ENCODE measurements around the gene TOM1. TPM values are rescaled to one million over a fixed set of nuclear protein-coding genes. Genes with fewer than 3 reads are reported as not detected.

Gene TOM1
- polyA plus RNA-seq, 1 of the 3 experiments (the other 2 are of a cell fraction) = 26.9 TPM

DNA sequence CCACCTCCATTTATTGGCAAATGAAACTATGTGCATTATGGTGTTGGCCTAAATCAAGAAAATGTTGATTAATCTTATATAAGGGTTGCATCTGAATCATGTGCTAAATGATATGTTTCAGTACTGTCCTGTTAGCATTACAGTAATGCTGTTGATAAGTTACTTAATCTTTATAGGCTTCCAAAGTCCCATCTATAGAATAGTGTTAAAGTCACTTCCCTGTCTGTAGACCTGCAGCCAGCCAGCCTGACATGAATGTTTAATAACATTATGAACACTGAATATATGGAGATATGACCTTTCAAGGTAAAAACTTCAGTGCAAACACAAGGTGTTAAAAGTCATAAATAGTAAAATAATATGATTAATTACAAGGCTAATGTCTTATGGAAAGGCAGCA lies 3.6 kb upstream of the TOM1 start (continued):
- TF ChIP-seq, protein P1, sequence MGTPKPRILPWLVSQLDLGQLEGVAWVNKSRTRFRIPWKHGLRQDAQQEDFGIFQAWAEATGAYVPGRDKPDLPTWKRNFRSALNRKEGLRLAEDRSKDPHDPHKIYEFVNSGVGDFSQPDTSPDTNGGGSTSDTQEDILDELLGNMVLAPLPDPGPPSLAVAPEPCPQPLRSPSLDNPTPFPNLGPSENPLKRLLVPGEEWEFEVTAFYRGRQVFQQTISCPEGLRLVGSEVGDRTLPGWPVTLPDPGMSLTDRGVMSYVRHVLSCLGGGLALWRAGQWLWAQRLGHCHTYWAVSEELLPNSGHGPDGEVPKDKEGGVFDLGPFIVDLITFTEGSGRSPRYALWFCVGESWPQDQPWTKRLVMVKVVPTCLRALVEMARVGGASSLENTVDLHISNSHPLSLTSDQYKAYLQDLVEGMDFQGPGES (IDR thresholded peaks at IDR 0.05; ENCODE audit: low read depth, low read length) = no peak

DNA sequence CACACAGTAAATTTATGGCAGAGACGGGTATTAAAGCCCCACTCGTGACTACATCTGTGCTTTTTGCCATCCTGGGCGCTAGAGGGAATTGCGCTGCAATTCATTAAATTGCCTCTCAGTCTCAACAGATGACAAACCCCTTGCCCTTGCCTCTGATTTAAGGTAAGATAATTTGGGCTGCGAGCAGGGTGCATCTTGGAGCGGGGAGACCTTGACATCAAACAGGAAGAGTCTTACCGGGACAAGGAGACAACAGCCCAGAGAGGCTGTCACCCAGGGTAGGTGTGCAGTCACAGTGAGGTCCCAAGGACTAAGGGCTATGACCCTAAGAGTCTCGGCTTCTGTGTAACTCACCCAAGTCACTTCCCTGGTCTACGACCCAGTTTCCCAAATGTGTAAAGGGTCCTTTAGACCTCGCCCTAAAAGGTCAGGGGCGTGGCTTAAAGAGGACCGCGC lies 449 bp upstream of the TOM1 start:
- H3K4me3 ChIP-seq (ENCODE audit: low read depth in 2 of 2, low read length in 1 of 2) = peak overlapping the region; percentile 58 to 85
- peak overlapping the region; percentile 67 for H2AFZ ChIP-seq (ENCODE audit: low read depth)
- 21% methylated on average over 8 of the region's 13 CpGs for WGBS (ENCODE audit: low lambda C conversion rate)
- H3K36me3 ChIP-seq (replicated peaks in 1 of 2; ENCODE audit: control insufficient read depth in 1 of 2, insufficient read depth in 2 of 2, low read length in 1 of 2) = peaks cover 23 to 28% of the 10 kb centered on the region in 2 experiments
- CTCF ChIA-PET = interaction anchor here (0.6 to 1.6 kb wide), 7 partner anchors 9 to 1557 kb away, joined by 3 to 4 read pairs (median 3); no protein-coding TSS in a partner anchor
- no peaks in the 10 kb centered on the region for H4K20me1 ChIP-seq (ENCODE audit: insufficient read depth)
- DNase-seq = peak; percentile 60
- H3K27me3 ChIP-seq (ENCODE audit: insufficient read depth) = no peaks in the 10 kb centered on the region
- TF ChIP-seq FOSL2 (IDR thresholded peaks at IDR 0.05; ENCODE audit: borderline replicate concordance, low read depth) = no peak
- 0 out of 2 replicates have a peak, but pooled peaks have one; percentile 3 for TF ChIP-seq RAD21 (IDR thresholded peaks at IDR 0.05; ENCODE audit: low read length)
- no peak for TF ChIP-seq SIN3A (IDR thresholded peaks at IDR 0.05; ENCODE audit: borderline replicate concordance, low read depth, low read length)
- TF ChIP-seq, protein P2, sequence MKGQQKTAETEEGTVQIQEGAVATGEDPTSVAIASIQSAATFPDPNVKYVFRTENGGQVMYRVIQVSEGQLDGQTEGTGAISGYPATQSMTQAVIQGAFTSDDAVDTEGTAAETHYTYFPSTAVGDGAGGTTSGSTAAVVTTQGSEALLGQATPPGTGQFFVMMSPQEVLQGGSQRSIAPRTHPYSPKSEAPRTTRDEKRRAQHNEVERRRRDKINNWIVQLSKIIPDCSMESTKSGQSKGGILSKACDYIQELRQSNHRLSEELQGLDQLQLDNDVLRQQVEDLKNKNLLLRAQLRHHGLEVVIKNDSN (IDR thresholded peaks at IDR 0.05; ENCODE audit: borderline replicate concordance, low read depth) = no peak
- TF ChIP-seq EZH2phosphoT487 (IDR thresholded peaks at IDR 0.05; ENCODE audit: borderline replicate concordance, low read depth) = no peak
- no peak for TF ChIP-seq NFIC (IDR thresholded peaks at IDR 0.05; ENCODE audit: borderline replicate concordance)
- no peak for TF ChIP-seq NRF1 (IDR thresholded peaks at IDR 0.05; ENCODE audit: low read depth, low read length)
- no peak for TF ChIP-seq FOXJ3 (CRISPR knock-in tag; IDR thresholded peaks at IDR 0.05)
- TF ChIP-seq TCF12 (IDR thresholded peaks at IDR 0.05) = no peak
- TF ChIP-seq, protein P3, sequence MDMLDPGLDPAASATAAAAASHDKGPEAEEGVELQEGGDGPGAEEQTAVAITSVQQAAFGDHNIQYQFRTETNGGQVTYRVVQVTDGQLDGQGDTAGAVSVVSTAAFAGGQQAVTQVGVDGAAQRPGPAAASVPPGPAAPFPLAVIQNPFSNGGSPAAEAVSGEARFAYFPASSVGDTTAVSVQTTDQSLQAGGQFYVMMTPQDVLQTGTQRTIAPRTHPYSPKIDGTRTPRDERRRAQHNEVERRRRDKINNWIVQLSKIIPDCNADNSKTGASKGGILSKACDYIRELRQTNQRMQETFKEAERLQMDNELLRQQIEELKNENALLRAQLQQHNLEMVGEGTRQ (IDR thresholded peaks at IDR 0.05; ENCODE audit: borderline replicate concordance, low read depth, low read length) = no peak
- 0 out of 4 replicates have a peak, but pooled peaks of 1 of the 2 experiments have one; percentile 5 for TF ChIP-seq EP300 (IDR thresholded peaks at IDR 0.05; ENCODE audit: borderline replicate concordance in 1 of 2, low read depth in 1 of 2, low read length in 1 of 2)
- no peak for TF ChIP-seq RCOR1 (IDR thresholded peaks at IDR 0.05; ENCODE audit: low read length)
- H3K9me3 ChIP-seq = no peaks in the 10 kb centered on the region
- H3K4me1 ChIP-seq (ENCODE audit: control insufficient read depth in 1 of 2, insufficient read depth in 2 of 2, low read depth in 1 of 2, low read length in 1 of 2) = peaks cover 12 to 15% of the 10 kb centered on the region in 2 experiments; a peak in 2 of 4 replicates
- H3F3A ChIP-seq (replicated peaks; ENCODE audit: insufficient read depth) = peaks cover 30% of the 10 kb centered on the region
- H3K9me2 ChIP-seq = no peaks in the 10 kb centered on the region
- peak overlapping the region; percentile 84 for H3K4me2 ChIP-seq
- peak overlapping the region; percentile 77 to 81 for H3K27ac ChIP-seq (ENCODE audit: low read depth in 2 of 2, low read length in 1 of 2)
- peak overlapping the region; percentile 18; the same call in 1 of the 2 replicates for H3K9ac ChIP-seq
- POLR2A ChIA-PET = interaction anchor here (0.6 to 1.1 kb wide), 3 partner anchors 8 to 42 kb away, joined by 3 to 6 read pairs (median 4); partner anchors contain the start of gene HMGXB4
- H3K79me2 ChIP-seq (ENCODE audit: insufficient read depth) = peaks cover 34% of the 10 kb centered on the region; the same call in 1 of the 2 replicates

Data from SK-N-SH (cell line).